NT2/D1 (cell line): Measurements from ENCODE around the gene ADAR.

Experiments used
- SUZ12 ChIP-seq: IDR thresholded peaks from 2 replicates; pipeline ENCODE4 v1.6.1; 2011; ENCODE audit not compliant: insufficient read length, insufficient read depth; ENCODE audit errors: extremely low read depth
- YY1 ChIP-seq: IDR thresholded peaks from 2 replicates; pipeline ENCODE4 v1.6.1; 2011; ENCODE audit not compliant: insufficient read length, insufficient read depth

DNA sequence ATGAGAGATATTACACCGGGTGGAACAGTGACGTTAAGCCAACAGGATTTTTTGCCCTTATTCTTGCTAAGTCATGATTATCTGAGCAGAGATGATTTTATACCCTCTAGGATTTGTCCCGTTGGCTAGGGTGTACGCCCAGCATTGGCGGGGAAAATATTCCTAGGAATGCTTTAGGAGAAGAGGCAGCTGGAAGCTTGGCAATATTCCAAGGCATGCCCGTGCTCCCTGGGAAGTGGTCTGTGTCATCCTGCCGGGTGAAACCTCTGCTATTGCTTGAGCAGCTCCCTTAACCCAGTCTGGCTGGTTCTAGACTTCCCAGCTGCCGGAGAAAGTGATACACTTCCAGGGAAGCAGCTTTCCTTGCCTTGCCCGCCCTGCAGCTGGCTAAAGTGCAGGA lies 24.2 kb downstream of the ADAR start:
- TF ChIP-seq SUZ12 (no peak), YY1 (no peak)
